IMR-90 (cell line): ENCODE measurements around the gene ATP10A. TPM values are rescaled to one million over a fixed set of nuclear protein-coding genes. Genes with fewer than 3 reads are reported as not detected.

Experiments
- CEBPB ChIP-seq: IDR thresholded peaks from 2 replicates; pipeline ENCODE4 v1.6.1; 2012; ENCODE audit warnings: low read depth, low read length, improper control_type of control experiment
- CHD1 ChIP-seq: IDR thresholded peaks from 2 replicates; pipeline ENCODE4 v1.6.1; 2012; ENCODE audit warnings: low read depth, low read length, improper control_type of control experiment
- CTCF ChIP-seq: conservative IDR thresholded peaks from 2 replicates; pipeline ENCODE4 v1.5.1; 2012; ENCODE audit warnings: mild to moderate bottlenecking, low read depth, low read length, improper control_type of control experiment
- POLR2A ChIP-seq: IDR thresholded peaks from 2 replicates; pipeline ENCODE4 v1.6.1; 2012; ENCODE audit warnings: mild to moderate bottlenecking, low read depth, low read length
- polyA plus RNA-seq, 3 experiments: library from polyadenylated mRNA; depleted of rRNA; stranded (reverse); fragments of >200 nt; gene quantifications; 2 replicates each; pipeline ENCODE4 v1.2.3, GENCODE V29; 2012; ENCODE audit warnings: low replicate concordance in 1 of 3
- total RNA-seq: library from RNA; depleted of rRNA; stranded (reverse); fragments of >200 nt; gene quantifications from 2 replicates; pipeline ENCODE4 v1.2.3, GENCODE V29; 2012

ATP10A gene
- total and polyA plus RNA-seq, 2 of the 4 experiments (the other 2 are of a cell fraction) = 13.8 to 16.0 TPM

DNA sequence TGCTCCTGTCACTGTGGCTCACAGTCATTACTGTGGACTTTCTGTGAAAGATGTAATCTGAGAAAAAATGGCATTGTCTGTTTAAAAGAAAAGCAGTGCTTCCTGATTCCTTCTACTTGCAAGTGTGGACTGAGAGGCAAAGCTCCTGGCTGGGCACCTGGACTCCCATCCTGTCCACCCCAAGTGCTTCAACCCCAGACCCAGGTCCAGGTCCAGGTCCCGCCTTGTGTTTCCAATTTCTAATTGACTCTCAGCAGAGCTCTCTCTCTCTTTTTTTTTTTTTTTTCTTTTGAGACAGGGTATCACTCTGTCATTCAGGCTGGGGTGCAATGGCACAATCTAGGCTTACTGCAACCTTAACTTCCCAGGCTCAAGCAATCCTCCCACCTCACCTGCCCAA is 94.9 kb downstream of the ATP10A start (continued):
- no peak for TF ChIP-seq CTCF
- no peak for TF ChIP-seq CEBPB
- TF ChIP-seq CHD1 = no peak
- no peak for TF ChIP-seq POLR2A
